MM.1S (cell line): ENCODE measurements around the gene IQCM.

ENCODE experiments used
- DNase-seq: peaks from one replicate; pipeline ENCODE4 v3.0.0-alpha.2; 2015
- H2AFZ ChIP-seq: fragments of 300-600 bp; sonication (generic); 2 replicates; pipeline ENCODE4 v1.6.0; 2016; ENCODE audit warnings: antibody characterized with exemption, low read length
- H3F3A ChIP-seq: fragments of 300-600 bp; sonication (generic); 2 replicates; pipeline ENCODE4 v1.6.1; 2016; ENCODE audit warnings: mild to moderate bottlenecking, antibody characterized with exemption, low read length, moderate library complexity, mixed read lengths; ENCODE audit not compliant: insufficient read depth
- H3K27ac ChIP-seq: fragments of 300-600 bp; sonication (generic); 2 replicates; pipeline ENCODE4 v1.5.1; 2016; ENCODE audit warnings: mild to moderate bottlenecking, low read length
- H3K27me3 ChIP-seq: fragments of 300-600 bp; sonication (generic); replicated peaks from 2 replicates; pipeline ENCODE4 v1.6.0; 2016; ENCODE audit warnings: low read length; ENCODE audit not compliant: insufficient read depth
- H3K36me3 ChIP-seq: fragments of 300-600 bp; sonication (generic); replicated peaks from 2 replicates; pipeline ENCODE4 v1.6.1; 2016; ENCODE audit warnings: mild to moderate bottlenecking, low read length, mixed read lengths; ENCODE audit not compliant: insufficient read depth
- H3K4me1 ChIP-seq: fragments of 300-600 bp; sonication (generic); 2 replicates; pipeline ENCODE4 v1.6.1; 2016; ENCODE audit warnings: low read length, mixed read lengths
- H3K4me2 ChIP-seq: fragments of 300-600 bp; sonication (generic); 2 replicates; pipeline ENCODE4 v1.6.0; 2016; ENCODE audit warnings: low read depth, low read length
- H3K4me3 ChIP-seq: fragments of 300-600 bp; sonication (generic); 2 replicates; pipeline ENCODE4 v1.5.1; 2016; ENCODE audit warnings: low read length, mixed read lengths
- H3K79me2 ChIP-seq: fragments of 300-600 bp; sonication (generic); 2 replicates; pipeline ENCODE4 v1.6.1; 2016; ENCODE audit warnings: mixed run types, low read length, mixed read lengths
- H3K9ac ChIP-seq: fragments of 300-600 bp; sonication (generic); 2 replicates; pipeline ENCODE4 v1.6.1; 2016; ENCODE audit warnings: low read length, mixed read lengths
- H3K9me2 ChIP-seq: fragments of 300-600 bp; sonication (generic); replicated peaks from 2 replicates; pipeline ENCODE4 v1.6.1; 2016; ENCODE audit warnings: mild to moderate bottlenecking, low read length, mixed read lengths; ENCODE audit not compliant: insufficient read depth
- H3K9me3 ChIP-seq: fragments of 300-600 bp; sonication (generic); replicated peaks from 2 replicates; pipeline ENCODE4 v1.6.1; 2016; ENCODE audit warnings: mild to moderate bottlenecking, low read length, mixed read lengths; ENCODE audit not compliant: insufficient read depth
- H4K20me1 ChIP-seq: fragments of 300-600 bp; sonication (generic); 2 replicates; pipeline ENCODE4 v1.6.1; 2016; ENCODE audit warnings: mild to moderate bottlenecking, low read length, moderate library complexity, mixed read lengths; ENCODE audit not compliant: insufficient read depth
- EZH2 ChIP-seq: fragments of 300-600 bp; sonication (generic); optimal IDR thresholded peaks from 2 replicates; pipeline ENCODE3; 2017; ENCODE audit warnings: low read depth, mild to moderate bottlenecking, antibody characterized with exemption, low read length, mixed read lengths
- EZH2phosphoT487 ChIP-seq: fragments of 300-600 bp; sonication (generic); IDR thresholded peaks from 2 replicates; pipeline ENCODE4 v1.6.1; 2018; ENCODE audit warnings: antibody characterized with exemption, low read length
- TF ChIP-seq, protein P1 (sequence below): fragments of 300-600 bp; sonication (generic); IDR thresholded peaks from 2 replicates; pipeline ENCODE4 v1.5.1; 2016; ENCODE audit warnings: antibody characterized with exemption, low read length, mixed read lengths

IQCM gene

DNA sequence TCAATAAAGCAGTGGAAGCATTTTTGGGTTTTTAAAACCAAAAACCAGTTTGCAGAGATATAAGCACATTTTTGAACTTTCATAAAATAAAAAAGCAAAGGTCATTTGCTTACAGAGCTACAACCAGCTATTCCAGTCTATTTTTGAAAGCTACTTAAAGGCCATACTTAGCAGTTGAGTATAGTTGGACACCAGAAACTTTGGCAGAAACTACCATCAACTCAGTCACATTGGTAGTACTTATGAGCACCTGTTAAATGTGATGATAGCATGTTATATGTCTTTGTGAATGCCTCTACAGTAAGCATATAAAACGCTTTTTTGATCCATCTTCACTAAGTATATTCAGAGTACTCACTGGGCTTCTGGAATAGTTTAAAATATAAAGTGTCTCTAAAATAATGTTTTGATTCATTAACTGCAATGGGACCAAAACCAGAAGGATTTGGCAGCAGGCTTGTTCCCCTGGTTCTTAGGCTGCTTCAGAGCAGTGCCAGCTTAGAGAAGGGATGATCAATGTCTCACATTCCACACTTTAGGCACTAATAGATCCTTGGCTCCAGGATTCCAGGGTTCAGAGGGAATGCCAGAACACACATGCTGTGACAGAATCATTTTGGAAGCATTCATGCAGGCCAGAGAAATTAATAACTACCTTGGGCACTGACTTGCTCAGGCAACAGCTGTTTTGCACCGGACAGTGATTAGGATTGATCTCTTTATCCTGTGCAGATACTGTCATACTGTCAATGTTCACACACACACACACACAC is 103.9 kb downstream of the IQCM start:
- H3K27ac ChIP-seq, result no peak overlapping the region
- no peak for TF ChIP-seq EZH2phosphoT487
- no peak for TF ChIP-seq EZH2
- TF ChIP-seq, protein P1, sequence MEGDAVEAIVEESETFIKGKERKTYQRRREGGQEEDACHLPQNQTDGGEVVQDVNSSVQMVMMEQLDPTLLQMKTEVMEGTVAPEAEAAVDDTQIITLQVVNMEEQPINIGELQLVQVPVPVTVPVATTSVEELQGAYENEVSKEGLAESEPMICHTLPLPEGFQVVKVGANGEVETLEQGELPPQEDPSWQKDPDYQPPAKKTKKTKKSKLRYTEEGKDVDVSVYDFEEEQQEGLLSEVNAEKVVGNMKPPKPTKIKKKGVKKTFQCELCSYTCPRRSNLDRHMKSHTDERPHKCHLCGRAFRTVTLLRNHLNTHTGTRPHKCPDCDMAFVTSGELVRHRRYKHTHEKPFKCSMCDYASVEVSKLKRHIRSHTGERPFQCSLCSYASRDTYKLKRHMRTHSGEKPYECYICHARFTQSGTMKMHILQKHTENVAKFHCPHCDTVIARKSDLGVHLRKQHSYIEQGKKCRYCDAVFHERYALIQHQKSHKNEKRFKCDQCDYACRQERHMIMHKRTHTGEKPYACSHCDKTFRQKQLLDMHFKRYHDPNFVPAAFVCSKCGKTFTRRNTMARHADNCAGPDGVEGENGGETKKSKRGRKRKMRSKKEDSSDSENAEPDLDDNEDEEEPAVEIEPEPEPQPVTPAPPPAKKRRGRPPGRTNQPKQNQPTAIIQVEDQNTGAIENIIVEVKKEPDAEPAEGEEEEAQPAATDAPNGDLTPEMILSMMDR, result no peak
- DNase-seq, result no peak

DNA sequence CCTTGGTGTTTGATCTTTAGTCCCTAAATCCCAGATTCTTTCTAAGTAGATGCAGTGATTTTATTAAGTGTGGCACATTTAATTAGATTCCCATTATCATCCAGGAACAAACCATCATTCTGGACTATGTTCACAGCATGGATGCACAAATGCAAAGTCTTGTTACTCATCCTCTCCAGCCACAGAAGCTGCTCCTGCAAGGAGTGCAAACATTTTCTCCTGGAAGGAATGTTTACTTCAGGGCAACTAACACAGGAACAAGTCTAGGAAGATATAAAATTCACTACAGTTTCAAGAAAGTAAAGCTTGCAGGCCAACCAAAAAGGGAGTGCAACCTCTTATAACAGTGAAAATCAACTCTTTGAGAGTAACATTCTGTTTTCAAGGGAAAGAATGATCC is 106.0 kb downstream of the IQCM start:
- Histone ChIP-seq H4K20me1 (no peaks in the 10 kb centered on the region), H3K4me1 (no peaks in the 10 kb centered on the region), H2AFZ (no peak overlapping the region), H3K9me2 (no peaks in the 10 kb centered on the region), H3K27ac (no peak overlapping the region), H3K4me3 (no peak overlapping the region), H3K27me3 (no peaks in the 10 kb centered on the region), H3K79me2 (no peaks in the 10 kb centered on the region), H3K36me3 (no peaks in the 10 kb centered on the region), H3F3A (no peaks in the 10 kb centered on the region), H3K9me3 (no peaks in the 10 kb centered on the region), H3K4me2 (no peak overlapping the region), H3K9ac (no peak overlapping the region)
- TF ChIP-seq EZH2 (no peak), EZH2phosphoT487 (no peak)
- TF ChIP-seq, protein P1, result no peak
- no peak for DNase-seq

More for the DNA sequence above, 103.9 kb downstream of the IQCM start:
- H3K27me3 ChIP-seq, result no peaks in the 10 kb centered on the region
- H3K36me3 ChIP-seq, result no peaks in the 10 kb centered on the region
- H3K4me3 ChIP-seq, result no peak overlapping the region
- no peaks in the 10 kb centered on the region for H3K79me2 ChIP-seq
- no peaks in the 10 kb centered on the region for H3K9me3 ChIP-seq
- H2AFZ ChIP-seq, result no peak overlapping the region
- no peaks in the 10 kb centered on the region for H3F3A ChIP-seq
- no peak overlapping the region for H3K4me2 ChIP-seq
- H3K9ac ChIP-seq, result no peak overlapping the region
- H3K4me1 ChIP-seq, result no peaks in the 10 kb centered on the region
- no peaks in the 10 kb centered on the region for H3K9me2 ChIP-seq
- no peaks in the 10 kb centered on the region for H4K20me1 ChIP-seq

GRCh38 chr4:149708513-149709130 is 107.0 kb downstream of the IQCM start:
- TF ChIP-seq EZH2phosphoT487, result no peak
- TF ChIP-seq, protein P1, result no peak
- TF ChIP-seq EZH2, result no peak
- Histone ChIP-seq H3K79me2 (no peaks in the 10 kb centered on the region), H3K9me2 (no peaks in the 10 kb centered on the region), H3K4me1 (no peaks in the 10 kb centered on the region), H4K20me1 (no peaks in the 10 kb centered on the region), H3K4me2 (no peak overlapping the region), H3K4me3 (no peak overlapping the region), H3K27ac (no peak overlapping the region), H3K9ac (no peak overlapping the region), H2AFZ (no peak overlapping the region), H3K9me3 (no peaks in the 10 kb centered on the region), H3F3A (no peaks in the 10 kb centered on the region), H3K36me3 (no peaks in the 10 kb centered on the region), H3K27me3 (no peaks in the 10 kb centered on the region)
- no peak for DNase-seq
